Kidney glomerular epithelial cell (primary cell): ENCODE data around the gene DMBX1.

Source experiments
- DNase-seq: peaks from one replicate; lab custom pipeline; 2025; lab: John Stamatoyannopoulos, UW

The DMBX1 gene

GRCh38 chr1:46483589-46483988, 6.0 kb upstream of the DMBX1 start:
- DNase-seq, result no peak

- no peak for DNase-seq
Measured at GRCh38 chr1:46484783-46485490, 4.7 kb upstream of the DMBX1 start.

GRCh38 chr1:46485564-46486431, 3.8 kb upstream of the DMBX1 start:
- DNase-seq, result no peak

GRCh38 chr1:46486432-46487015, 3.1 kb upstream of the DMBX1 start:
- DNase-seq, result no peak

GRCh38 chr1:46487818-46488218, 1.8 kb upstream of the DMBX1 start:
- DNase-seq, result no peak

GRCh38 chr1:46488343-46489168, 1.1 kb upstream of the DMBX1 start:
- DNase-seq, result no peak

- no peak for DNase-seq
Measured at GRCh38 chr1:46489169-46489637, 433 bp upstream of the DMBX1 start.

- DNase-seq, result no peak
Measured at GRCh38 chr1:46490406-46490655, 695 bp downstream of the DMBX1 start.

GRCh38 chr1:46490656-46491442, 1.2 kb downstream of the DMBX1 start:
- DNase-seq, result no peak

GRCh38 chr1:46491443-46492268, 2.0 kb downstream of the DMBX1 start:
- no peak for DNase-seq

GRCh38 chr1:46492269-46492853, 2.7 kb downstream of the DMBX1 start:
- DNase-seq, result no peak

- DNase-seq, result no peak
Measured at GRCh38 chr1:46492871-46493270, 3.2 kb downstream of the DMBX1 start.

- DNase-seq, result no peak
Measured at GRCh38 chr1:46493316-46494032, 3.8 kb downstream of the DMBX1 start.

- DNase-seq, result no peak
Measured at GRCh38 chr1:46494910-46495309, 5.3 kb downstream of the DMBX1 start.

GRCh38 chr1:46495778-46496177, 6.1 kb downstream of the DMBX1 start:
- DNase-seq, result no peak

GRCh38 chr1:46496505-46496904, 6.9 kb downstream of the DMBX1 start:
- DNase-seq, result no peak

- no peak for DNase-seq
Measured at GRCh38 chr1:46497020-46497419, 7.4 kb downstream of the DMBX1 start.

GRCh38 chr1:46497665-46498064, 8.0 kb downstream of the DMBX1 start:
- DNase-seq, result no peak

GRCh38 chr1:46501528-46501927, 11.9 kb downstream of the DMBX1 start:
- no peak for DNase-seq

GRCh38 chr1:46503421-46503820, 13.8 kb downstream of the DMBX1 start:
- DNase-seq, result no peak
